Heart left ventricle (tissue), 16 donors: ENCODE data around the gene ZNF274. TPM values are rescaled to one million over a fixed set of nuclear protein-coding genes. Genes with fewer than 3 reads are reported as not detected.
"Not testable (repeated sequence)": the region's sequence is repeated elsewhere in the genome, so short reads cannot be mapped to it uniquely, and the experiment has no call there.

Source experiments
- ATAC-seq, 4 donors: fragments of 200-7000 bp; cut with Tn5 transposase; one replicate each; pipeline ENCODE4 v1.9.1; 2020 to 2022; ENCODE audit warnings: moderate library complexity in 4 of 4, mild to moderate bottlenecking in 3 of 4, moderate number of reproducible peaks in 1 of 4
- DNase-seq, 5 donors: peaks; one replicate each; pipeline ENCODE4 v3.0.0-alpha.2; 2020
- H3K27ac ChIP-seq, 12 donors: fragments of 200-600 bp; sonication (generic) in 4 of 12; one replicate each; pipeline versions ENCODE4 v1.5.0 to v1.8.0; 2016 to 2022; ENCODE audit warnings: mild to moderate bottlenecking in 2 of 12
- H3K27me3 ChIP-seq, 9 donors: fragments of 200-600 bp; sonication (generic) in 2 of 9; one replicate each; pipeline versions ENCODE4 v1.5.1 to v1.8.0; 2016 to 2022; ENCODE audit warnings: mild to moderate bottlenecking in 3 of 9
- H3K36me3 ChIP-seq, 9 donors: fragments of 200-600 bp; sonication (generic) in 2 of 9; one replicate each; pipeline versions ENCODE4 v1.5.0 to v1.8.0; 2018 to 2022; ENCODE audit warnings: mild to moderate bottlenecking in 2 of 9
- H3K4me1 ChIP-seq, 12 donors: fragments of 200-600 bp; sonication (generic) in 4 of 12; one replicate each; pipeline versions ENCODE4 v1.5.0 to v1.8.0; 2016 to 2022; ENCODE audit warnings: mild to moderate bottlenecking in 3 of 12
- H3K4me3 ChIP-seq, 12 donors: fragments of 200-600 bp; sonication (generic) in 4 of 12; one replicate each; pipeline versions ENCODE4 v1.5.0 to v1.8.0; 2017 to 2022; ENCODE audit warnings: mild to moderate bottlenecking in 9 of 12, moderate library complexity in 4 of 12
- H3K9me3 ChIP-seq, 12 donors: fragments of 200-600 bp; sonication (generic) in 4 of 12; one replicate each; pipeline versions ENCODE4 v1.5.0 to v1.8.0; 2016 to 2022; ENCODE audit warnings: mild to moderate bottlenecking in 1 of 12
- CTCF ChIP-seq, 12 donors: fragments of 200-600 bp; sonication (generic) in 4 of 12; IDR thresholded peaks; one replicate each; pipeline versions ENCODE4 v1.5.0 to v1.8.0; 2018 to 2022; ENCODE audit warnings: antibody characterized with exemption in 12 of 12, mild to moderate bottlenecking in 5 of 12
- POLR2A ChIP-seq, 2 donors: fragments of 450-650 bp; IDR thresholded peaks; one replicate each; pipeline ENCODE4 v1.6.1; 2017; ENCODE audit warnings: antibody characterized with exemption in 2 of 2, mild to moderate bottlenecking in 2 of 2, moderate library complexity in 2 of 2
- WGBS, 4 donors: extraction: QIAGEN DNeasy Blood & Tissue Kit in 2 of 4; methylation state at CpG; one replicate each; pipeline versions ENCODE4 v1.1.5 to v1.1.7; 2013 to 2018; 5-methylcytosine and 5-hydroxymethylcytosine counted together
- intact Hi-C, 10 donors: fragments of 100-400 bp; cut with DNase I; formaldehyde crosslinking; loops; one replicate each; pipeline versions ENCODE4 v1.11.1 to v1.14.2; 2022
- polyA plus RNA-seq, 2 donors: library from polyadenylated mRNA; stranded (reverse); fragments of 200-250 nt; gene quantifications; one replicate each; pipeline ENCODE4 v1.2.3, GENCODE V29; 2013
- total RNA-seq, 9 donors: library from RNA; depleted of rRNA in 2 of 9; stranded (reverse); fragments of >200 nt in 2 of 9; fragmentation: NEBNext Ultra II Directional in 3 of 9; extraction: Animal tissue kit (Norgen Biotek cat#: 25700) in 3 of 9; gene quantifications; one replicate each; pipeline versions ENCODE4 v1.1.0 to v1.2.4, GENCODE V29; 2016 to 2023
- donor health status: ischemic (EF 13 %, LVEDD 7.1; RV severe dilation, severe dysfunction).
- donor health status: healthy with polysubstance abuse.
- donor health status: DM: no; HTN: yes; CAD: no.
- donor health status: DM: no; HTN: no; CAD: no.
- donor health status: ischemic (EF 25% LVEDD 6.9; RV normal size, moderate dysfunction).
- donor health status: ischemic (EF 25% LVEDD 5.7; RV mildly dilated, moderate dysfunction).
- donor health status: healthy.
- donor health status: DM: yes; HTN: yes; CAD: no.
- donor health status: ischemic (EF 35%, LVEDD 5.7; RV mildly dilated, moderate dysfunction).
- donor health status: nonischemic (EF 11% LVEDD 7.7; RV severe dilation, severe dysfunction).
- donor health status: DM: yes; HTN: yes; CAD: no.
- donor health status: PGD.
- donor health status: ischemic (EF 29% LVEDD 5.4; RV normal size, mild dysfunction).
- donor health status: nonischemic (EF 23%, LVEDD 6.1; RV moderate dilation, normal function).

ZNF274 gene
- total and polyA plus RNA-seq, 11 donors = 8.1 to 37.9 (median 21.8) TPM

- WGBS, 4 donors = 95 to 98% (median 96%) methylated on average over 2 of the region's 2 CpGs
- no peak for TF ChIP-seq CTCF (IDR thresholded peaks at IDR 0.05)
- no peak for TF ChIP-seq POLR2A (IDR thresholded peaks at IDR 0.05)
- Histone ChIP-seq H3K27me3 (no peaks in the 10 kb centered on the region), H3K27ac (no peak overlapping the region), H3K4me1 (no peaks in the 10 kb centered on the region), H3K36me3 (peaks cover 18 to 100% (median 91%) of the 10 kb centered on the region in 9 donors), H3K4me3 (no peak overlapping the region), H3K9me3 (peaks cover 8 to 100% (median 100%) of the 10 kb centered on the region in 12 donors)
- intact Hi-C loops = loop anchor here in 3 of 10 donors (5.0 to 10.0 kb wide), 2 partner anchors 35 to 57 kb away; no protein-coding TSS in a partner anchor
- no peak for ATAC-seq
- no peak for DNase-seq
Observed at GRCh38 chr19:58252102-58252685, 69.3 kb downstream of the ZNF274 start.

- not testable (repeated sequence) for H3K27me3 ChIP-seq, H3K4me3 ChIP-seq, DNase-seq, H3K27ac ChIP-seq, ATAC-seq, H3K4me1 ChIP-seq
- intact Hi-C loops = loop anchor here in 4 of 10 donors (5.0 to 10.0 kb wide), 3 partner anchors 61 to 276 kb away; no protein-coding TSS in a partner anchor
- Histone ChIP-seq H3K9me3 (peaks cover 21 to 100% (median 99%) of the 10 kb centered on the region in 12 donors), H3K36me3 (peaks cover 40 to 99% (median 84%) of the 10 kb centered on the region in 9 donors)
- 33 to 98% (median 84%) methylated on average over 3 to 4 of the region's 4 CpGs for WGBS, 4 donors
Observed at GRCh38 chr19:58258259-58258658, 75.4 kb downstream of the ZNF274 start.

- Histone ChIP-seq H3K4me1 (no peaks in the 10 kb centered on the region), H3K27ac (no peak overlapping the region), H3K4me3 (no peak overlapping the region), H3K27me3 (no peaks in the 10 kb centered on the region), H3K36me3 (peaks cover 30 to 98% (median 67%) of the 10 kb centered on the region in 9 donors), H3K9me3 (peaks cover 21 to 100% (median 99%) of the 10 kb centered on the region in 12 donors)
- WGBS, 4 donors = 94 to 99% (median 96%) methylated on average over 3 of the region's 3 CpGs
- no peak for ATAC-seq
- DNase-seq = no peak
- intact Hi-C loops = loop anchor here in 3 of 10 donors (5.0 to 10.0 kb wide), 3 partner anchors 57 to 134 kb away; no protein-coding TSS in a partner anchor
- no peak for TF ChIP-seq CTCF (IDR thresholded peaks at IDR 0.05)
- no peak for TF ChIP-seq POLR2A (IDR thresholded peaks at IDR 0.05)
Observed at GRCh38 chr19:58261600-58261967, 78.7 kb downstream of the ZNF274 start.

GRCh38 chr19:58261968-58262921, 79.4 kb downstream of the ZNF274 start:
- Histone ChIP-seq H3K27me3 (no peaks in the 10 kb centered on the region), H3K9me3 (peaks cover 21 to 100% (median 99%) of the 10 kb centered on the region in 12 donors), H3K4me1 (no peaks in the 10 kb centered on the region), H3K4me3 (no peak overlapping the region), H3K36me3 (peaks cover 30 to 98% (median 62%) of the 10 kb centered on the region in 9 donors), H3K27ac (no peak overlapping the region)
- no peak for ATAC-seq
- 93 to 98% (median 98%) methylated on average over 19 of the region's 19 CpGs for WGBS, 4 donors
- no peak for TF ChIP-seq CTCF (IDR thresholded peaks at IDR 0.05)
- no peak for TF ChIP-seq POLR2A (IDR thresholded peaks at IDR 0.05)
- no peak for DNase-seq
- intact Hi-C loops = loop anchor here in 3 of 10 donors (5.0 to 10.0 kb wide), 3 partner anchors 57 to 135 kb away; no protein-coding TSS in a partner anchor
